ENCODE measurements around the gene PARP2. TPM values are rescaled to one million over a fixed set of nuclear protein-coding genes. Genes with fewer than 3 reads are reported as not detected.

Gene PARP2
- total and polyA plus RNA-seq, 2 donors (not counting 3 experiments of a cell fraction or from before 2014, with no cell fraction given), result 15.7 to 30.6 TPM

- Histone ChIP-seq H2AFZ (ENCODE audit: low read depth, low read length) (no peak overlapping the region), H4K20me1 (replicated peaks; ENCODE audit: control insufficient read depth, extremely low read depth, insufficient read depth, low read length) (no peaks in the 10 kb centered on the region), H3K4me1 (ENCODE audit: control insufficient read depth, extremely low read depth, insufficient read depth, low read length) (no peaks in the 10 kb centered on the region), H3K9ac (replicated peaks; ENCODE audit: extremely low read depth, insufficient read depth, low read length) (no peak overlapping the region), H3K9me3 (replicated peaks; ENCODE audit: control insufficient read depth, insufficient read depth, low read length) (no peaks in the 10 kb centered on the region), H3K9me1 (replicated peaks; ENCODE audit: control insufficient read depth, extremely low read depth, insufficient read depth, low read length) (no peaks in the 10 kb centered on the region), H3K36me3 (ENCODE audit: control insufficient read depth in 2 of 2, extremely low read depth in 1 of 2, insufficient read depth in 2 of 2, low read length in 2 of 2) (peaks cover 16 to 74% of the 10 kb centered on the region in 2 experiments), H3K27ac (ENCODE audit: insufficient read depth, low read depth, low read length) (no peak overlapping the region), H3K4me2 (ENCODE audit: insufficient read depth, low read length) (no peak overlapping the region), H3K4me3 (replicated peaks in 1 of 3; ENCODE audit: insufficient read depth in 1 of 3, low read depth in 1 of 3, low read length in 3 of 3) (no peak overlapping the region), H3K79me2 (ENCODE audit: control insufficient read depth, insufficient read depth, low read length) (no peaks in the 10 kb centered on the region), H3K27me3 (ENCODE audit: control insufficient read depth in 2 of 2, insufficient read depth in 2 of 2, low read length in 2 of 2) (no peaks in the 10 kb centered on the region)
- intact Hi-C loops (cut with micrococcal nuclease), result no loop called here
- ChIA-PET CTCF (interaction anchor here (1.4 kb wide), 1 partner anchor 29 kb away, joined by 3 read pairs; no protein-coding TSS in a partner anchor), POLR2A (interaction anchor here (0.5 to 0.9 kb wide), 3 partner anchors 33 to 79 kb away, joined by 3 to 9 read pairs (median 4); partner anchors contain the start of genes APEX1 and OSGEP)
- no TSS peak for BruUV-seq (replicated peaks)
- DNase-seq (ENCODE audit: low read depth, low spot score), result no peak
- no peak for FAIRE-seq
- no peak for TF ChIP-seq POLR2AphosphoS5 (IDR thresholded peaks at IDR 0.05; ENCODE audit: insufficient read depth, low read depth, low read length)
- no peak for TF ChIP-seq MAX (IDR thresholded peaks at IDR 0.05; ENCODE audit: insufficient read depth, insufficient read length)
- no peak for TF ChIP-seq GATA2 (IDR thresholded peaks at IDR 0.05; ENCODE audit: insufficient read depth, insufficient read length, low read depth, low read length)
- TF ChIP-seq FOS (IDR thresholded peaks at IDR 0.05; ENCODE audit: borderline replicate concordance, insufficient read depth, low read length), result no peak
- TF ChIP-seq MYC (IDR thresholded peaks at IDR 0.05; ENCODE audit: low read depth, low read length), result no peak
- TF ChIP-seq EZH2 (IDR thresholded peaks at IDR 0.05; ENCODE audit: borderline replicate concordance, low read depth, low read length, severe bottlenecking), result no peak
- no peak for TF ChIP-seq JUN (IDR thresholded peaks at IDR 0.05; ENCODE audit: borderline replicate concordance, insufficient read depth, insufficient read length, low read depth)
- TF ChIP-seq POLR2A (IDR thresholded peaks at IDR 0.05; ENCODE audit: low read depth, low read length), result no peak
- TF ChIP-seq CTCF (IDR thresholded peaks at IDR 0.05; ENCODE audit: extremely low read depth in 1 of 2, insufficient read depth in 1 of 2, low read depth in 1 of 2, low read length in 2 of 2), result no peak
- dilution Hi-C loops (cut with MboI; ENCODE audit: extremely low pct_ligation_motif_present, low sequenced_read_pairs), result no loop called here
Measured at GRCh38 chr14:20375471-20375870, 32.0 kb downstream of the PARP2 start.
